Smooth muscle cell (in vitro differentiated cells): ENCODE measurements around the gene CLEC14A. TPM values are rescaled to one million over a fixed set of nuclear protein-coding genes. Genes with fewer than 3 reads are reported as not detected.

Experiments
- DNase-seq: peaks from one replicate; lab custom pipeline; 2025; ENCODE audit not compliant: unreplicated experiment; lab: John Stamatoyannopoulos, UW
- H2AFZ ChIP-seq: fragments of 200-600 bp; sonication (generic); 2 replicates; pipeline ENCODE4 v1.6.0; 2016; ENCODE audit warnings: antibody characterized with exemption, low read depth, mild to moderate bottlenecking
- H3F3A ChIP-seq: fragments of 200-600 bp; sonication (generic); 2 replicates; pipeline ENCODE4 v1.6.0; 2017; ENCODE audit warnings: antibody characterized with exemption, low read depth
- H3K27ac ChIP-seq: fragments of 200-600 bp; sonication (generic); 2 replicates; pipeline ENCODE4 v1.5.1; 2016; ENCODE audit warnings: low read depth, mild to moderate bottlenecking
- H3K27me3 ChIP-seq: fragments of 200-600 bp; sonication (generic); 2 replicates; pipeline ENCODE4 v1.6.1; 2016; ENCODE audit warnings: low read depth, mild to moderate bottlenecking
- H3K36me3 ChIP-seq: fragments of 200-600 bp; sonication (generic); 2 replicates; pipeline ENCODE4 v1.5.1; 2016; ENCODE audit warnings: low read depth
- H3K4me1 ChIP-seq: fragments of 200-600 bp; sonication (generic); 2 replicates; pipeline ENCODE4 v1.5.1; 2016; ENCODE audit warnings: low read depth
- H3K4me2 ChIP-seq: fragments of 200-600 bp; sonication (generic); 2 replicates; pipeline ENCODE4 v1.6.0; 2016; ENCODE audit warnings: mild to moderate bottlenecking
- H3K4me3 ChIP-seq: fragments of 200-600 bp; sonication (generic); 2 replicates; pipeline ENCODE4 v1.5.1; 2016; ENCODE audit warnings: mild to moderate bottlenecking
- H3K79me2 ChIP-seq: fragments of 200-600 bp; sonication (generic); 2 replicates; pipeline ENCODE4 v1.6.0; 2016; ENCODE audit warnings: low read depth, mild to moderate bottlenecking
- H3K9ac ChIP-seq: fragments of 200-600 bp; sonication (generic); 2 replicates; pipeline ENCODE4 v1.6.0; 2016; ENCODE audit warnings: low read depth
- H3K9me3 ChIP-seq: fragments of 200-600 bp; sonication (generic); replicated peaks from 2 replicates; pipeline ENCODE4 v1.5.1; 2016; ENCODE audit warnings: low read depth
- H4K20me1 ChIP-seq: fragments of 200-600 bp; sonication (generic); 2 replicates; pipeline ENCODE4 v1.6.0; 2016; ENCODE audit warnings: low read depth
- WGBS: methylation state at CpG from one replicate; pipeline ENCODE4 v1.1.7; 2016; ENCODE audit warnings: low lambda C conversion rate; 5-methylcytosine and 5-hydroxymethylcytosine counted together
- polyA plus RNA-seq: library from polyadenylated mRNA; unstranded; fragments of >200 nt; fragmentation: Nextera tagmentation; extraction: Ambion mirVana; gene quantifications from 2 replicates; pipeline ENCODE4 v1.2.1, GENCODE V29; 2016
- total RNA-seq: library from RNA; depleted of rRNA; stranded (reverse); fragments of >200 nt; gene quantifications from 2 replicates; pipeline ENCODE4 v1.2.3, GENCODE V29; 2014
- TF ChIP-seq, protein P1 (sequence below): fragments of 200-600 bp; sonication (generic); IDR thresholded peaks from 2 replicates; pipeline ENCODE4 v1.5.1; 2017; ENCODE audit warnings: borderline replicate concordance, mild to moderate bottlenecking, antibody characterized with exemption; ENCODE audit not compliant: insufficient read depth, poor library complexity, severe bottlenecking

The CLEC14A gene
- total and polyA plus RNA-seq, 2 experiments from 2014 or later = 12.0 to 23.8 TPM

- Histone ChIP-seq H3K9ac (no peak overlapping the region), H3K9me3 (no peaks in the 10 kb centered on the region), H3F3A (peaks cover 5% of the 10 kb centered on the region), H3K4me2 (no peak overlapping the region), H4K20me1 (no peaks in the 10 kb centered on the region), H3K79me2 (no peaks in the 10 kb centered on the region), H3K4me1 (no peaks in the 10 kb centered on the region), H3K27ac (no peak overlapping the region), H3K27me3 (peaks cover 3% of the 10 kb centered on the region), H3K4me3 (no peak overlapping the region), H2AFZ (no peak overlapping the region), H3K36me3 (no peaks in the 10 kb centered on the region)
- DNase-seq = no peak
- TF ChIP-seq, protein P1, sequence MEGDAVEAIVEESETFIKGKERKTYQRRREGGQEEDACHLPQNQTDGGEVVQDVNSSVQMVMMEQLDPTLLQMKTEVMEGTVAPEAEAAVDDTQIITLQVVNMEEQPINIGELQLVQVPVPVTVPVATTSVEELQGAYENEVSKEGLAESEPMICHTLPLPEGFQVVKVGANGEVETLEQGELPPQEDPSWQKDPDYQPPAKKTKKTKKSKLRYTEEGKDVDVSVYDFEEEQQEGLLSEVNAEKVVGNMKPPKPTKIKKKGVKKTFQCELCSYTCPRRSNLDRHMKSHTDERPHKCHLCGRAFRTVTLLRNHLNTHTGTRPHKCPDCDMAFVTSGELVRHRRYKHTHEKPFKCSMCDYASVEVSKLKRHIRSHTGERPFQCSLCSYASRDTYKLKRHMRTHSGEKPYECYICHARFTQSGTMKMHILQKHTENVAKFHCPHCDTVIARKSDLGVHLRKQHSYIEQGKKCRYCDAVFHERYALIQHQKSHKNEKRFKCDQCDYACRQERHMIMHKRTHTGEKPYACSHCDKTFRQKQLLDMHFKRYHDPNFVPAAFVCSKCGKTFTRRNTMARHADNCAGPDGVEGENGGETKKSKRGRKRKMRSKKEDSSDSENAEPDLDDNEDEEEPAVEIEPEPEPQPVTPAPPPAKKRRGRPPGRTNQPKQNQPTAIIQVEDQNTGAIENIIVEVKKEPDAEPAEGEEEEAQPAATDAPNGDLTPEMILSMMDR = no peak
These were observed 5.6 kb downstream of the CLEC14A start for GRCh38 chr14:38250331-38250730.

GRCh38 chr14:38248321-38249028 is 7.4 kb downstream of the CLEC14A start:
- peaks cover 1% of the 10 kb centered on the region for H3F3A ChIP-seq
- H3K4me1 ChIP-seq = no peaks in the 10 kb centered on the region
- no peaks in the 10 kb centered on the region for H3K36me3 ChIP-seq
- H3K27me3 ChIP-seq = no peaks in the 10 kb centered on the region
- DNase-seq = no peak
- TF ChIP-seq, protein P1 = no peak
- H3K79me2 ChIP-seq = no peaks in the 10 kb centered on the region
- H3K4me2 ChIP-seq = no peak overlapping the region
- H3K27ac ChIP-seq = no peak overlapping the region
- WGBS = 96% methylated on average over 3 of the region's 3 CpGs
- H4K20me1 ChIP-seq = no peaks in the 10 kb centered on the region
- no peaks in the 10 kb centered on the region for H3K9me3 ChIP-seq
- no peak overlapping the region for H3K4me3 ChIP-seq
- no peak overlapping the region for H3K9ac ChIP-seq
- H2AFZ ChIP-seq = no peak overlapping the region

DNA sequence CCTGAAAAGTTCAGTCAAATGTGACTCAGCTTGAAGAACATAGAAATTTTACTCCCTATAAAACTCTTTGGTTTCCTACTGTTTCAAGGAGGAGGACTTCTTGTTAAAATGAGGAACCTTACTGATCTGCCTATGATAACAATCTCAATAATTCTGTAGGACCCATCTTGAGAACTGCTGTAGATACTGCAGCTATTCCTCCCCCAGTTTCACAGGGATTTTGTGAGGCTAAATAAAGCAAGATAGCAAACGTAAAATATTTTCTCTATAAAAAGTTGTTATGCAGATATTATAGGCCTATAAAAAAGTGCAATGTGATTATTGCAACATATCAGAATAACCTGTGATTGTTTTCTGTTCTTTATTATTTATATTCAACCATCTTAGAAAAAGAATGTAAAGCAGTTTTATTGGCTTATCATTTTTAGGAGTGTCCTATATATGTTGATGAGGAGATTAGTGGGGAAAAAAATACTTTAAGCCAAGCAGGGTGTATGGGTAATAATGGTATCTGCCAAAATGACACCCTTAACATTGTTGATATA is 12.1 kb downstream of the CLEC14A start:
- H4K20me1 ChIP-seq = no peaks in the 10 kb centered on the region
- DNase-seq = no peak

More for the DNA sequence above, 12.1 kb downstream of the CLEC14A start:
- TF ChIP-seq, protein P1 = no peak
- Histone ChIP-seq H3K4me2 (no peak overlapping the region), H3K4me1 (no peaks in the 10 kb centered on the region), H3F3A (no peaks in the 10 kb centered on the region), H3K9ac (no peak overlapping the region), H3K9me3 (no peaks in the 10 kb centered on the region), H3K27ac (no peak overlapping the region), H2AFZ (no peak overlapping the region), H3K27me3 (no peaks in the 10 kb centered on the region), H3K36me3 (no peaks in the 10 kb centered on the region), H3K4me3 (no peak overlapping the region), H3K79me2 (no peaks in the 10 kb centered on the region)
- 55% methylated on average over 1 of the region's 1 CpG for WGBS
